ENCODE data around the gene TRIM69. TPM values are rescaled to one million over a fixed set of nuclear protein-coding genes. Genes with fewer than 3 reads are reported as not detected.
"Not testable (repeated sequence)": the region's sequence is repeated elsewhere in the genome, so short reads cannot be mapped to it uniquely, and the experiment has no call there.

Gene TRIM69
- total RNA-seq, 1 experiment from 2014 or later: 10.8 TPM

GRCh38 chr15:44743454-44743853, 7.1 kb downstream of the TRIM69 start:
- CTCF ChIA-PET; DNase-seq; H3K9me2 ChIP-seq (replicated peaks; ENCODE audit: low read length); ATAC-seq; H3K4me2 ChIP-seq (ENCODE audit: low read length); H3F3A ChIP-seq (ENCODE audit: low read length, unreplicated experiment); H4K20me1 ChIP-seq (ENCODE audit: low read length); intact Hi-C loops (cut with micrococcal nuclease); BruUV-seq (replicated peaks); H3K27me3 ChIP-seq (ENCODE audit: low read length); H3K36me3 ChIP-seq (ENCODE audit: low read depth, low read length); H3K4me1 ChIP-seq (ENCODE audit: insufficient read depth, low read length); H3K9me3 ChIP-seq (ENCODE audit: low read length); H3K9ac ChIP-seq (ENCODE audit: low read length); POLR2A ChIA-PET (ENCODE audit: unreplicated experiment); H3K79me2 ChIP-seq (ENCODE audit: low read length); H3K4me3 ChIP-seq (ENCODE audit: low read length); H2AFZ ChIP-seq (ENCODE audit: low read length); H3K27ac ChIP-seq (ENCODE audit: low read length): not testable (repeated sequence)

- Histone ChIP-seq H4K20me1 (ENCODE audit: low read length) (no peaks in the 10 kb centered on the region), H3K4me1 (ENCODE audit: insufficient read depth, low read length) (no peaks in the 10 kb centered on the region), H3K36me3 (ENCODE audit: low read depth, low read length) (no peaks in the 10 kb centered on the region), H3K9ac (ENCODE audit: low read length) (no peak overlapping the region), H3K4me2 (ENCODE audit: low read length) (no peak overlapping the region), H3K9me2 (replicated peaks; ENCODE audit: low read length) (no peaks in the 10 kb centered on the region), H3K79me2 (ENCODE audit: low read length) (no peaks in the 10 kb centered on the region), H3K27me3 (ENCODE audit: low read length) (peaks cover 24% of the 10 kb centered on the region), H3F3A (ENCODE audit: low read length, unreplicated experiment) (no peaks in the 10 kb centered on the region), H2AFZ (ENCODE audit: low read length) (no peak overlapping the region), H3K27ac (ENCODE audit: low read length) (no peak overlapping the region), H3K9me3 (ENCODE audit: low read length) (peaks cover 9% of the 10 kb centered on the region; the same call in 1 of the 2 replicates), H3K4me3 (ENCODE audit: low read length) (no peak overlapping the region)
- no peak for ATAC-seq
- CTCF ChIA-PET: interaction anchor here (0.6 kb wide), 1 partner anchor 175 kb away, joined by 3 read pairs; no protein-coding TSS in a partner anchor
- no peak for DNase-seq
- TF ChIP-seq EZH2 (IDR thresholded peaks at IDR 0.05; ENCODE audit: low read length, unreplicated experiment): no peak
- no TSS peak for BruUV-seq (replicated peaks)
- intact Hi-C loops (cut with micrococcal nuclease): no loop called here
- POLR2A ChIA-PET (ENCODE audit: unreplicated experiment): no interaction called here
Observed at GRCh38 chr15:44753345-44753744, 17.0 kb downstream of the TRIM69 start.

GRCh38 chr15:44763187-44763586, 26.9 kb downstream of the TRIM69 start:
- no peaks in the 10 kb centered on the region for H3F3A ChIP-seq (ENCODE audit: low read length, unreplicated experiment)
- no peak overlapping the region for H3K27ac ChIP-seq (ENCODE audit: low read length)
- intact Hi-C loops (cut with micrococcal nuclease): no loop called here
- no peaks in the 10 kb centered on the region for H3K79me2 ChIP-seq (ENCODE audit: low read length)
- H3K36me3 ChIP-seq (ENCODE audit: low read depth, low read length): no peaks in the 10 kb centered on the region
- ChIA-PET CTCF (no interaction called here), POLR2A (ENCODE audit: unreplicated experiment) (no interaction called here)
- no peak overlapping the region for H3K9ac ChIP-seq (ENCODE audit: low read length)
- no peaks in the 10 kb centered on the region for H3K9me2 ChIP-seq (replicated peaks; ENCODE audit: low read length)
- H4K20me1 ChIP-seq (ENCODE audit: low read length): no peaks in the 10 kb centered on the region
- H3K27me3 ChIP-seq (ENCODE audit: low read length): peaks cover 18% of the 10 kb centered on the region
- BruUV-seq (replicated peaks): no TSS peak
- ATAC-seq (no peak), DNase-seq (no peak)
- H3K4me3 ChIP-seq (ENCODE audit: low read length): no peak overlapping the region
- H3K4me1 ChIP-seq (ENCODE audit: insufficient read depth, low read length): no peaks in the 10 kb centered on the region
- TF ChIP-seq CTCF (conservative IDR thresholded peaks at IDR 0.05; ENCODE audit: low read depth, low read length) (no peak), EZH2phosphoT487 (IDR thresholded peaks at IDR 0.05; ENCODE audit: borderline replicate concordance, low read length) (no peak), EZH2 (IDR thresholded peaks at IDR 0.05; ENCODE audit: low read length, unreplicated experiment) (no peak)
- no peak overlapping the region for H2AFZ ChIP-seq (ENCODE audit: low read length)
- no peak overlapping the region for H3K4me2 ChIP-seq (ENCODE audit: low read length)
- H3K9me3 ChIP-seq (ENCODE audit: low read length): no peaks in the 10 kb centered on the region

- Histone ChIP-seq H3K9me3 (ENCODE audit: low read length) (no peaks in the 10 kb centered on the region), H3K36me3 (ENCODE audit: low read depth, low read length) (no peaks in the 10 kb centered on the region), H3K9me2 (replicated peaks; ENCODE audit: low read length) (no peaks in the 10 kb centered on the region), H3K4me3 (ENCODE audit: low read length) (no peak overlapping the region), H3K4me2 (ENCODE audit: low read length) (no peak overlapping the region), H4K20me1 (ENCODE audit: low read length) (no peaks in the 10 kb centered on the region), H3F3A (ENCODE audit: low read length, unreplicated experiment) (no peaks in the 10 kb centered on the region), H3K27me3 (ENCODE audit: low read length) (peaks cover 12% of the 10 kb centered on the region), H2AFZ (ENCODE audit: low read length) (no peak overlapping the region), H3K79me2 (ENCODE audit: low read length) (no peaks in the 10 kb centered on the region), H3K4me1 (ENCODE audit: insufficient read depth, low read length) (no peaks in the 10 kb centered on the region), H3K27ac (ENCODE audit: low read length) (no peak overlapping the region), H3K9ac (ENCODE audit: low read length) (no peak overlapping the region)
- ChIA-PET POLR2A (ENCODE audit: unreplicated experiment) (no interaction called here), CTCF (no interaction called here)
- intact Hi-C loops (cut with micrococcal nuclease): no loop called here
- BruUV-seq (replicated peaks): no TSS peak
- no peak for TF ChIP-seq EZH2 (IDR thresholded peaks at IDR 0.05; ENCODE audit: low read length, unreplicated experiment)
- no peak for TF ChIP-seq CTCF (conservative IDR thresholded peaks at IDR 0.05; ENCODE audit: low read depth, low read length)
- no peak for TF ChIP-seq EZH2phosphoT487 (IDR thresholded peaks at IDR 0.05; ENCODE audit: borderline replicate concordance, low read length)
- ATAC-seq: no peak
- no peak for DNase-seq
Observed at GRCh38 chr15:44763848-44764247, 27.5 kb downstream of the TRIM69 start.
